GF-D8 (cell line): ENCODE measurements around the gene DDX60.

Experiments used
- DNase-seq: peaks from one replicate; lab custom pipeline; 2025; lab: John Stamatoyannopoulos, UW

DDX60 gene

GRCh38 chr4:168208957-168209614, 109.5 kb downstream of the DDX60 start:
- DNase-seq = no peak

- no peak for DNase-seq
These were observed 115.2 kb downstream of the DDX60 start for GRCh38 chr4:168203233-168203911.

DNA sequence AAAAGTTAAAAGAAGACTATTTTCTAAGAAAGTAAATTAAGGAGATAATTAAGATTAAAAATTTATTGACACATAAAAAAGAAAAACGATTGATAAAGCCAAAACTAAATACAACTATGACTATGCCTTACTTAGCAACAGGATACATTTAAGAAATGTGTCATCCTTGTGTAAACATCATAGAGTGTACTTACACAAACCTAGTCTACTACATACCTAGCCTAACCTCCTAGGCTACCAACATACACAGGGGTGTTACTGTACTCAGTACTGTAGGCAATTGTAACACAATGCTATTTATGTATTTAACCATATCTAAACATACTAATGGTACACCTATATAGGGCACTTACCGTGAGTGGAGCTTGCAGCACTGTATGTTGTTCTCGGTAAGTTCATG, 117.9 kb downstream of the DDX60 start:
- no peak for DNase-seq

DNA sequence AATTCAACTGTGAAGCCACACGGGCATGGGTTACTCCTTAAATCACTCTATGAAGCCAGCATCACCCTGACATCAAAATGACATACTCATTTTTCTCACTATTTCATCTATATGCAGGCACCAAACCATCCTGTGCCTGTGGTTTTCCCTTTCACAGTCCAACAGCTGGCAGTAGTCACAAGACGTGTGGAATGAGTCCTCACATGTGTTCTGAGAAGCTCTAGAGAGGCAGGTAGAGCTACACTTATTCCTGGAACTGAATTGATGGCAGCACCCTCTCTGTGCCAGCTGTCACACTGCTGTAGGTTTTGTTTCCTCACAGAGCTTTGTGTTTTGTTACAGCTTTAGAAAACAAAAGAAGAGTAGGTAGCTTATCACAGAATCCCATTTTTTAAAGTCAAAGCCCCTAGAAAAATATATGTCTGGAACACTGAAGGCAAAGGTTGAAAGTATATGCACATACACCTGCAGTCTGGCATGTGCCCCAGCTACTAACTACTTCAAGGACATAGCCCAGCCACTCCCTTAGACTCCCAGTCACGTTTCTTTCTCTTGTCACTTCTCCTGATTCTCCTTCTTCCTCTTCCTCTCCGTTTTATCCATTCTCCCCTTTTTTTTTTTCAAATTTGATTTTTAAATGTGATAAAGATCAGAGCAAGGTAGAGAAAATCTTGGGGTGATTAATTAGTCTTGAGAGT, 119.1 kb downstream of the DDX60 start:
- no peak for DNase-seq

DNA sequence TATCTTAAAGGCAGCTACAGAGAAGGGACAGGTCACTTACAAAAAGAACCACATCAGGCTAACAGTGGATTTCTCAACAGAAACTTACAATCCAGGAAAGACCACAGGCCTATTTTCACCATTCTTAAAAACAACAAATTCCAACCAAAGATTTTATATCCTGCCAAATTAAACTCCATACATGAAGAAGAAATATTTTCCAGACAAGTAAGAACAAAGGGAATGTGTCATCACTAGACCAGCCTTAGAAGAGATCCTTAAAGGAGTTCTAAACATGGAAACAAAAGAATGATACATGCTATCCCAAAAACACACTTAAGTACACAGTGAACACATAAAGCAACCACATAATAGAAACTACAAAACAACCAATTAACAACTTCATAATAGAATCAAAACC, 120.6 kb downstream of the DDX60 start:
- no peak for DNase-seq

DNA sequence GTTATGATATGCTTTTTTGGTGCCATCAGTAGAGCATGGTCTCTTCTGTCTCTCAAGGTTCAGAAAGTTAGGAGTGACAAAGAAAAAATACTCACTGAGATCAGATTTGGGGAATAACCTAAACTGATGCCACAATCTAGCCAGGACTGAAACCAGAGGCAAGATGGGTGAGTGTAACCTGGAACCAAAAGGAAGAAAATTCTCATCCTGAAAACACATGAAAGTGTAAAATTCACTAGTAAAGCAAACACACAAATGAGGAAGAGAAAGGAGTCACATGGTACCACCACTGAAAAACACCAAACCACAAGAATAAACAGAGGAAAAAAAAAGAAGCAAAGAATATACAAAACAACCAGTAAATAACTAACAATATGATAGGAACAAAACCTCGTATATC, 129.8 kb downstream of the DDX60 start:
- no peak for DNase-seq

- DNase-seq = no peak
These were observed 134.6 kb downstream of the DDX60 start for GRCh38 chr4:168183717-168184571.

DNA sequence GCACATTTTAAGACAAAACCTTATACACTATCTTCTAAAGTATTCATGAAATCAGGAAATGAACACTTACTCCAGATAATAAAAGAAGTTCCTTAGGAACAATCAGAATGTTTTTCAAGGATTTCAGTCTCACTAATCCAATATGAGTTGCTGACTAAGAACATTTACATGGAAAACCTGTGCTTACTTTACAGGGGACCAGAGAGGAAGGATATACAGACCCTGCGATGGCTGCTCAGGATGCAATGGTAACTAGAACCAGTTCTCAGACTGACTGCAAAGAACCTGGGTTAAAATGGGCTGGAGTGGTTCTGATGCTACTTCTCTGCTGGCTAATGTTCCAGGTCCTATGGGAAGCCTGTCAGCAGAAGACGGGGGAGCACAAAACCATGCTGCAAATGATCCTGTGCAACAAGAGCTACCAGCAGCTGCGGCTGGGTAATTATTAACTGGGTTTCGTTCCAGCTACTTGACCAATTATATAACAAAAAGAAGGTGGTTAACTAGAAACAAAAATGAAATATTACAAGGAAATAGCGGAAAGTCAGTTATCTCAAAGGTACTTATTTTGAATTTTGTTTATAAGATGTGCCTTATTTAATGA, 140.9 kb downstream of the DDX60 start:
- DNase-seq = no peak

GRCh38 chr4:168174308-168174707, 144.2 kb downstream of the DDX60 start:
- no peak for DNase-seq

- no peak for DNase-seq
These were observed 150.8 kb downstream of the DDX60 start for GRCh38 chr4:168167714-168168284.
